M059J (cell line): ENCODE results near the gene CRTC2. TPM values are rescaled to one million over a fixed set of nuclear protein-coding genes. Genes with fewer than 3 reads are reported as not detected.

ENCODE experiments used
- total RNA-seq: library from RNA; depleted of rRNA; stranded (reverse); fragments of >200 nt; shearing (Covaris generic); gene quantifications from 2 replicates; pipeline ENCODE4 v1.2.3, GENCODE V29; 2014; rRNA removed

The CRTC2 gene
- total RNA-seq, 1 experiment from 2014 or later: 13.7 TPM

Other genes with a start within 250 kb of the CRTC2 start
- gene INTS3, start 230.6 kb downstream of the CRTC2 start, total RNA-seq: 21.4 and 37.0 TPM in 2 replicates
- 1.2 and 3.7 TPM in 2 replicates for gene SLC27A3, start 183.2 kb downstream of the CRTC2 start, total RNA-seq
- gene GATAD2B, start 35.6 kb downstream of the CRTC2 start, total RNA-seq: 8.7 and 11.0 TPM in 2 replicates
- 8.4 and 9.0 TPM in 2 replicates for gene DENND4B, start 11.9 kb downstream of the CRTC2 start, total RNA-seq
- 120 and 138 TPM in 2 replicates for gene SLC39A1, start 4.9 kb upstream of the CRTC2 start, total RNA-seq
- gene CREB3L4, start 9.3 kb upstream of the CRTC2 start, total RNA-seq: 6.5 and 9.6 TPM in 2 replicates
- gene JTB, start 19.1 kb upstream of the CRTC2 start, total RNA-seq: 367 and 415 TPM in 2 replicates
- gene RAB13, start 27.7 kb upstream of the CRTC2 start, total RNA-seq: 36.7 and 45.6 TPM in 2 replicates
- 2,348 and 3,641 TPM in 2 replicates for gene RPS27, start 32.1 kb upstream of the CRTC2 start, total RNA-seq
- gene NUP210L, start 196.5 kb upstream of the CRTC2 start, total RNA-seq: not detected in 2 replicates
- gene TPM3, start 233.5 kb upstream of the CRTC2 start, total RNA-seq: 679 and 714 TPM in 2 replicates
- not detected in 2 replicates for gene CFAP141, start 247.7 kb upstream of the CRTC2 start, total RNA-seq